DND-41 (cell line): ENCODE data around the gene ARHGAP20.

Source experiments
- CTCF ChIP-seq: IDR thresholded peaks from 2 replicates; pipeline ENCODE4 v1.5.1; 2012; ENCODE audit warnings: borderline replicate concordance, low read length, moderate library complexity, mild to moderate bottlenecking; ENCODE audit not compliant: poor library complexity, severe bottlenecking; ENCODE audit errors: extremely low read depth
- EZH2 ChIP-seq: IDR thresholded peaks from 3 replicates; pipeline ENCODE4 v1.6.1; 2012; ENCODE audit warnings: borderline replicate concordance, low read depth, mild to moderate bottlenecking, moderate library complexity, low read length, inconsistent platforms; ENCODE audit not compliant: severe bottlenecking

GRCh38 chr11:110566577-110566976, 145.7 kb downstream of the ARHGAP20 start:
- TF ChIP-seq CTCF (no peak), EZH2 (no peak)
